GM12878 (cell line): ENCODE results near the gene BMAL1.

Source experiments
- GABPA ChIP-seq: IDR thresholded peaks from 2 replicates; pipeline ENCODE4 v1.6.1; 2014; ENCODE audit warnings: antibody characterized with exemption, low read depth, mild to moderate bottlenecking, inconsistent platforms
- RAD21 ChIP-seq: IDR thresholded peaks from 2 replicates; pipeline ENCODE4 v1.6.1; 2011; ENCODE audit warnings: mild to moderate bottlenecking, low read depth, low read length, moderate library complexity; ENCODE audit not compliant: insufficient read depth
- RFX5 ChIP-seq: IDR thresholded peaks from 2 replicates; pipeline ENCODE4 v1.6.1; 2011; ENCODE audit warnings: low read depth, low read length, improper control_type of control experiment
- SP1 ChIP-seq: IDR thresholded peaks from one replicate; pipeline ENCODE4 v1.6.1; 2011; ENCODE audit warnings: low read depth, low read length
- TF ChIP-seq, protein P1 (sequence below), 3 experiments: IDR thresholded peaks in 2 of 3; conservative IDR thresholded peaks in 1 of 3; 2 replicates each; pipeline ENCODE4 v1.5.1; 2011; ENCODE audit warnings: low read depth in 3 of 3, low read length in 3 of 3, mild to moderate bottlenecking in 3 of 3, control low read depth in 2 of 3, moderate library complexity in 2 of 3, inconsistent platforms in 1 of 3, mixed read lengths in 1 of 3; ENCODE audit not compliant: control insufficient read depth in 2 of 3, insufficient read depth in 1 of 3; ENCODE audit errors: extremely low read depth in 1 of 3

DNA sequence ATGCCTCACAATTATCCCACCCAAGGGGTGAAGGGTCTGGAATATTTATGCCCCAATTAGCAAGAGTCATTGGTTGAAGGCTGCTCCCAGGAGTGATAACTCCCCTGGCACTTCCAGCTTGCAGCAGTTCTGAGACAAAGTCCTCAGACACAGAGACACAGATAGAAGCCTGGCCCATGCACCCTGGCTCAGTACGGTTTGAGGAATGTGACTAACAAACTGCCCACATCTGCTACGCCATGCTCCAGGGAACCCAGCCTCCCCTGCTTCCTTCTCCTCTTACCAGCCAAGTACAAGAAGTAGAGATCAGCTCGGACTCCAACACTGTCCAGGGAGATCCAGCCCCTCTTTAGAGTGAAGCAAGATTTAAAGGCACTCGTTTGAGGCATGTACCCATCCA lies 48.5 kb upstream of the BMAL1 start:
- TF ChIP-seq, protein P1, sequence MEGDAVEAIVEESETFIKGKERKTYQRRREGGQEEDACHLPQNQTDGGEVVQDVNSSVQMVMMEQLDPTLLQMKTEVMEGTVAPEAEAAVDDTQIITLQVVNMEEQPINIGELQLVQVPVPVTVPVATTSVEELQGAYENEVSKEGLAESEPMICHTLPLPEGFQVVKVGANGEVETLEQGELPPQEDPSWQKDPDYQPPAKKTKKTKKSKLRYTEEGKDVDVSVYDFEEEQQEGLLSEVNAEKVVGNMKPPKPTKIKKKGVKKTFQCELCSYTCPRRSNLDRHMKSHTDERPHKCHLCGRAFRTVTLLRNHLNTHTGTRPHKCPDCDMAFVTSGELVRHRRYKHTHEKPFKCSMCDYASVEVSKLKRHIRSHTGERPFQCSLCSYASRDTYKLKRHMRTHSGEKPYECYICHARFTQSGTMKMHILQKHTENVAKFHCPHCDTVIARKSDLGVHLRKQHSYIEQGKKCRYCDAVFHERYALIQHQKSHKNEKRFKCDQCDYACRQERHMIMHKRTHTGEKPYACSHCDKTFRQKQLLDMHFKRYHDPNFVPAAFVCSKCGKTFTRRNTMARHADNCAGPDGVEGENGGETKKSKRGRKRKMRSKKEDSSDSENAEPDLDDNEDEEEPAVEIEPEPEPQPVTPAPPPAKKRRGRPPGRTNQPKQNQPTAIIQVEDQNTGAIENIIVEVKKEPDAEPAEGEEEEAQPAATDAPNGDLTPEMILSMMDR (IDR thresholded peaks at IDR 0.05 in 2 of 3, conservative IDR thresholded peaks at IDR 0.05 in 1 of 3; ENCODE audit: control insufficient read depth in 2 of 3, extremely low read depth in 1 of 3, insufficient read depth in 1 of 3, low read depth in 3 of 3, low read length in 3 of 3) = no peak
- TF ChIP-seq RFX5 (no peak), RAD21 (no peak), SP1 (no peak), GABPA (no peak)
